Spleen (tissue), 7 donors: ENCODE data around the gene STK24.

ENCODE experiments used
- POLR2A ChIP-seq, 3 donors: fragments of 450-650 bp; IDR thresholded peaks; one replicate each; pipeline ENCODE4 v1.5.1; 2017; ENCODE audit warnings: antibody characterized with exemption in 3 of 3, mild to moderate bottlenecking in 1 of 3
- POLR2AphosphoS5 ChIP-seq, 3 donors: sonication (generic); formaldehyde crosslinking; IDR thresholded peaks; one replicate each; pipeline ENCODE4 v1.5.1; 2017; ENCODE audit warnings: antibody characterized with exemption in 3 of 3
- TF ChIP-seq, protein P1 (sequence below), 11 experiments: fragments of 200-600 bp in 7 of 11; fragments of 450-650 bp in 4 of 11; sonication (generic) in 4 of 11; IDR thresholded peaks in 8 of 11; conservative IDR thresholded peaks in 3 of 11; 1 replicate in 7 of 11; 2 replicates in 4 of 11; pipeline versions ENCODE4 v1.4.0 to v1.8.0; 2016 to 2021; ENCODE audit warnings: antibody characterized with exemption in 11 of 11, inconsistent platforms in 4 of 11, mild to moderate bottlenecking in 1 of 11
- donor health status: DM: no; HTN: no; CAD: no; lungs with moderate emphysema.
- donor health status: DM: no; HTN: no; CAD: no.
- donor health status: DM: no; HTN: no; CAD: no.

DNA sequence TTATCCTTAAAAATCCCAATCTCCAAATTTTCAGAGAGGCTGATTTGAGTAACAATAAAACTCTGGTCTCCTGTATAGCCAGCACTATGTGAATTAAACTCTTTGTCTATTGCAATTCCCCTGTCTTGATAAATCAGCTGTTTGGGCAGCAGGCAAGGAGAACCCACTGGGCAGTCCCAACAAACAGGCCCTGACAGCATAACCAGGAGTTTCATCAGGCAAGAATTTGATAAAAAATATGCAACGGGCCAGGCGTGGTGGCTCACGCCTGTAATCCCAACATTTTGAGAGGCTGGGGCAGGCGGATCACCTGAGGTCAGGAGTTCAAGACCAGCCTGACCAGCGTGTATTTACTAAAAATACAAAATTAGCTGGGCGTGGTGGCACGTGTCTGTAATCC is 42.1 kb downstream of the STK24 start:
- TF ChIP-seq, protein P1, sequence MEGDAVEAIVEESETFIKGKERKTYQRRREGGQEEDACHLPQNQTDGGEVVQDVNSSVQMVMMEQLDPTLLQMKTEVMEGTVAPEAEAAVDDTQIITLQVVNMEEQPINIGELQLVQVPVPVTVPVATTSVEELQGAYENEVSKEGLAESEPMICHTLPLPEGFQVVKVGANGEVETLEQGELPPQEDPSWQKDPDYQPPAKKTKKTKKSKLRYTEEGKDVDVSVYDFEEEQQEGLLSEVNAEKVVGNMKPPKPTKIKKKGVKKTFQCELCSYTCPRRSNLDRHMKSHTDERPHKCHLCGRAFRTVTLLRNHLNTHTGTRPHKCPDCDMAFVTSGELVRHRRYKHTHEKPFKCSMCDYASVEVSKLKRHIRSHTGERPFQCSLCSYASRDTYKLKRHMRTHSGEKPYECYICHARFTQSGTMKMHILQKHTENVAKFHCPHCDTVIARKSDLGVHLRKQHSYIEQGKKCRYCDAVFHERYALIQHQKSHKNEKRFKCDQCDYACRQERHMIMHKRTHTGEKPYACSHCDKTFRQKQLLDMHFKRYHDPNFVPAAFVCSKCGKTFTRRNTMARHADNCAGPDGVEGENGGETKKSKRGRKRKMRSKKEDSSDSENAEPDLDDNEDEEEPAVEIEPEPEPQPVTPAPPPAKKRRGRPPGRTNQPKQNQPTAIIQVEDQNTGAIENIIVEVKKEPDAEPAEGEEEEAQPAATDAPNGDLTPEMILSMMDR (IDR thresholded peaks at IDR 0.05 in 8 of 11, conservative IDR thresholded peaks at IDR 0.05 in 3 of 11) = no peak
- TF ChIP-seq POLR2A (IDR thresholded peaks at IDR 0.05) (no peak), POLR2AphosphoS5 (IDR thresholded peaks at IDR 0.05) (no peak)
